CD4-positive, alpha-beta T cell treated with Interleukin-15 for 1 hour (primary cell): ENCODE results near the gene MACROD1.
"Not testable (repeated sequence)": the region's sequence is repeated elsewhere in the genome, so short reads cannot be mapped to it uniquely, and the experiment has no call there.

Experiments used
- DNase-seq: peaks from one replicate; pipeline ENCODE4 v3.0.0-alpha.2; 2020

Gene MACROD1

GRCh38 chr11:64185175-64185692 lies 19.3 kb upstream of the MACROD1 start:
- DNase-seq: no peak

- no peak for DNase-seq
Observed at GRCh38 chr11:64183890-64184289, 18.0 kb upstream of the MACROD1 start.

- DNase-seq: peak; percentile 71
Observed at GRCh38 chr11:64181506-64182411, 15.8 kb upstream of the MACROD1 start.

- DNase-seq: no peak
Observed at GRCh38 chr11:64180891-64181290, 15.0 kb upstream of the MACROD1 start.

- DNase-seq: no peak
Observed at GRCh38 chr11:64178951-64179639, 13.2 kb upstream of the MACROD1 start.

GRCh38 chr11:64178203-64178602 lies 12.3 kb upstream of the MACROD1 start:
- no peak for DNase-seq

- DNase-seq: no peak
Observed at GRCh38 chr11:64176751-64177150, 10.8 kb upstream of the MACROD1 start.

- no peak for DNase-seq
Observed at GRCh38 chr11:64173616-64174355, 7.9 kb upstream of the MACROD1 start.

- no peak for DNase-seq
Observed at GRCh38 chr11:64170419-64170818, 4.5 kb upstream of the MACROD1 start.

GRCh38 chr11:64165481-64165841 lies 452 bp downstream of the MACROD1 start:
- DNase-seq: no peak

GRCh38 chr11:64164392-64165312 lies 1.3 kb downstream of the MACROD1 start:
- DNase-seq: no peak

- DNase-seq: no peak
Observed at GRCh38 chr11:64163951-64164350, 2.0 kb downstream of the MACROD1 start.

GRCh38 chr11:64162769-64163168 lies 3.1 kb downstream of the MACROD1 start:
- DNase-seq: not testable (repeated sequence)

- DNase-seq: no peak
Observed at GRCh38 chr11:64161037-64161436, 4.9 kb downstream of the MACROD1 start.

GRCh38 chr11:64157631-64158394 lies 8.1 kb downstream of the MACROD1 start:
- DNase-seq: no peak

- no peak for DNase-seq
Observed at GRCh38 chr11:64156235-64157011, 9.5 kb downstream of the MACROD1 start.

GRCh38 chr11:64153812-64154211 lies 12.1 kb downstream of the MACROD1 start:
- DNase-seq: no peak

GRCh38 chr11:64152841-64153691 lies 12.8 kb downstream of the MACROD1 start:
- DNase-seq: peak; percentile 64

- DNase-seq: no peak
Observed at GRCh38 chr11:64151337-64151736, 14.6 kb downstream of the MACROD1 start.
